Heart left ventricle (tissue), 13 donors: ENCODE data around the gene ARAP1.

Experiments
- CTCF ChIP-seq, 12 donors: fragments of 200-600 bp; sonication (generic) in 4 of 12; IDR thresholded peaks; one replicate each; pipeline versions ENCODE4 v1.5.0 to v1.8.0; 2018 to 2022; ENCODE audit warnings: antibody characterized with exemption in 12 of 12, mild to moderate bottlenecking in 5 of 12
- POLR2A ChIP-seq, 2 donors: fragments of 450-650 bp; IDR thresholded peaks; one replicate each; pipeline ENCODE4 v1.6.1; 2017; ENCODE audit warnings: antibody characterized with exemption in 2 of 2, mild to moderate bottlenecking in 2 of 2, moderate library complexity in 2 of 2
- donor health status: ischemic (EF 13 %, LVEDD 7.1; RV severe dilation, severe dysfunction).
- donor health status: DM: no; HTN: yes; CAD: no.
- donor health status: DM: no; HTN: no; CAD: no.
- donor health status: ischemic (EF 25% LVEDD 6.9; RV normal size, moderate dysfunction).
- donor health status: ischemic (EF 25% LVEDD 5.7; RV mildly dilated, moderate dysfunction).
- donor health status: ischemic (EF 35%, LVEDD 5.7; RV mildly dilated, moderate dysfunction).
- donor health status: nonischemic (EF 11% LVEDD 7.7; RV severe dilation, severe dysfunction).
- donor health status: DM: yes; HTN: yes; CAD: no.
- donor health status: PGD.
- donor health status: ischemic (EF 29% LVEDD 5.4; RV normal size, mild dysfunction).
- donor health status: nonischemic (EF 23%, LVEDD 6.1; RV moderate dilation, normal function).

- TF ChIP-seq POLR2A (IDR thresholded peaks at IDR 0.05) (no peak), CTCF (IDR thresholded peaks at IDR 0.05) (no peak)
These were observed 32.5 kb upstream of the ARAP1 start for GRCh38 chr11:72784662-72785061.
